ENCODE measurements around the gene CCDC107. TPM values are rescaled to one million over a fixed set of nuclear protein-coding genes. Genes with fewer than 3 reads are reported as not detected.
"Not testable (repeated sequence)": the region's sequence is repeated elsewhere in the genome, so short reads cannot be mapped to it uniquely, and the experiment has no call there.

CCDC107 gene
- total RNA-seq, 1 donor from 2014 or later, result 32.5 TPM

GRCh38 chr9:35635730-35636129 is 22.4 kb upstream of the CCDC107 start:
- Mint-ChIP-seq H3K27ac (ENCODE audit: unreplicated experiment) (no peak overlapping the region), H3K9me3 (ENCODE audit: unreplicated experiment) (peaks cover 2% of the 10 kb centered on the region), H3K4me1 (ENCODE audit: low read depth, unreplicated experiment) (peaks cover 2% of the 10 kb centered on the region), H3K36me3 (ENCODE audit: unreplicated experiment) (peaks cover 19% of the 10 kb centered on the region), H3K4me3 (ENCODE audit: unreplicated experiment) (no peak overlapping the region), H3K27me3 (ENCODE audit: unreplicated experiment) (no peaks in the 10 kb centered on the region)
- DNase-seq, result no peak
- no peak for TF ChIP-seq CTCF (IDR thresholded peaks at IDR 0.05; ENCODE audit: partially characterized antibody, unreplicated experiment)

- TF ChIP-seq CTCF (IDR thresholded peaks at IDR 0.05; ENCODE audit: partially characterized antibody, unreplicated experiment), result no peak
- peaks cover 2% of the 10 kb centered on the region for H3K9me3 Mint-ChIP-seq (ENCODE audit: unreplicated experiment)
- DNase-seq, result no peak
- no peak overlapping the region for H3K27ac Mint-ChIP-seq (ENCODE audit: unreplicated experiment)
- H3K27me3 Mint-ChIP-seq (ENCODE audit: unreplicated experiment), result no peaks in the 10 kb centered on the region
- H3K36me3 Mint-ChIP-seq (ENCODE audit: unreplicated experiment), result peaks cover 19% of the 10 kb centered on the region
- no peak overlapping the region for H3K4me3 Mint-ChIP-seq (ENCODE audit: unreplicated experiment)
- peaks cover 2% of the 10 kb centered on the region for H3K4me1 Mint-ChIP-seq (ENCODE audit: low read depth, unreplicated experiment)
Observed at GRCh38 chr9:35636135-35636876, 21.8 kb upstream of the CCDC107 start.

GRCh38 chr9:35636877-35637246 is 21.2 kb upstream of the CCDC107 start:
- H3K27ac Mint-ChIP-seq (ENCODE audit: unreplicated experiment); H3K4me1 Mint-ChIP-seq (ENCODE audit: low read depth, unreplicated experiment); H3K4me3 Mint-ChIP-seq (ENCODE audit: unreplicated experiment); DNase-seq; H3K9me3 Mint-ChIP-seq (ENCODE audit: unreplicated experiment); H3K27me3 Mint-ChIP-seq (ENCODE audit: unreplicated experiment): not testable (repeated sequence)
- peaks cover 19% of the 10 kb centered on the region for H3K36me3 Mint-ChIP-seq (ENCODE audit: unreplicated experiment)

- H3K27ac Mint-ChIP-seq (ENCODE audit: unreplicated experiment); DNase-seq; H3K27me3 Mint-ChIP-seq (ENCODE audit: unreplicated experiment); H3K4me1 Mint-ChIP-seq (ENCODE audit: low read depth, unreplicated experiment); H3K4me3 Mint-ChIP-seq (ENCODE audit: unreplicated experiment); H3K9me3 Mint-ChIP-seq (ENCODE audit: unreplicated experiment): not testable (repeated sequence)
- H3K36me3 Mint-ChIP-seq (ENCODE audit: unreplicated experiment), result peaks cover 19% of the 10 kb centered on the region
Observed at GRCh38 chr9:35637427-35637955, 20.6 kb upstream of the CCDC107 start.

- H3K27ac Mint-ChIP-seq (ENCODE audit: unreplicated experiment); H3K4me3 Mint-ChIP-seq (ENCODE audit: unreplicated experiment); H3K27me3 Mint-ChIP-seq (ENCODE audit: unreplicated experiment); H3K4me1 Mint-ChIP-seq (ENCODE audit: low read depth, unreplicated experiment); H3K9me3 Mint-ChIP-seq (ENCODE audit: unreplicated experiment); DNase-seq: not testable (repeated sequence)
- H3K36me3 Mint-ChIP-seq (ENCODE audit: unreplicated experiment), result peaks cover 19% of the 10 kb centered on the region
Observed at GRCh38 chr9:35638751-35639150, 19.3 kb upstream of the CCDC107 start.

- H3K27me3 Mint-ChIP-seq (ENCODE audit: unreplicated experiment); H3K4me1 Mint-ChIP-seq (ENCODE audit: low read depth, unreplicated experiment); DNase-seq; H3K9me3 Mint-ChIP-seq (ENCODE audit: unreplicated experiment); H3K4me3 Mint-ChIP-seq (ENCODE audit: unreplicated experiment); H3K27ac Mint-ChIP-seq (ENCODE audit: unreplicated experiment): not testable (repeated sequence)
- H3K36me3 Mint-ChIP-seq (ENCODE audit: unreplicated experiment), result peaks cover 19% of the 10 kb centered on the region
Observed at GRCh38 chr9:35639225-35639624, 18.9 kb upstream of the CCDC107 start.

GRCh38 chr9:35639631-35640030 is 18.5 kb upstream of the CCDC107 start:
- no peaks in the 10 kb centered on the region for H3K27me3 Mint-ChIP-seq (ENCODE audit: unreplicated experiment)
- DNase-seq, result no peak
- H3K4me3 Mint-ChIP-seq (ENCODE audit: unreplicated experiment), result no peak overlapping the region
- peaks cover 19% of the 10 kb centered on the region for H3K36me3 Mint-ChIP-seq (ENCODE audit: unreplicated experiment)
- H3K9me3 Mint-ChIP-seq (ENCODE audit: unreplicated experiment), result peaks cover 2% of the 10 kb centered on the region
- H3K4me1 Mint-ChIP-seq (ENCODE audit: low read depth, unreplicated experiment), result peaks cover 2% of the 10 kb centered on the region
- TF ChIP-seq CTCF (IDR thresholded peaks at IDR 0.05; ENCODE audit: partially characterized antibody, unreplicated experiment), result no peak
- no peak overlapping the region for H3K27ac Mint-ChIP-seq (ENCODE audit: unreplicated experiment)

- not testable (repeated sequence) for H3K27ac Mint-ChIP-seq (ENCODE audit: unreplicated experiment); H3K9me3 Mint-ChIP-seq (ENCODE audit: unreplicated experiment); H3K4me1 Mint-ChIP-seq (ENCODE audit: low read depth, unreplicated experiment); H3K27me3 Mint-ChIP-seq (ENCODE audit: unreplicated experiment); H3K4me3 Mint-ChIP-seq (ENCODE audit: unreplicated experiment); DNase-seq
- H3K36me3 Mint-ChIP-seq (ENCODE audit: unreplicated experiment), result peaks cover 19% of the 10 kb centered on the region
Observed at GRCh38 chr9:35640431-35640830, 17.7 kb upstream of the CCDC107 start.

- H3K27me3 Mint-ChIP-seq (ENCODE audit: unreplicated experiment); H3K27ac Mint-ChIP-seq (ENCODE audit: unreplicated experiment); H3K4me1 Mint-ChIP-seq (ENCODE audit: low read depth, unreplicated experiment); H3K9me3 Mint-ChIP-seq (ENCODE audit: unreplicated experiment); H3K4me3 Mint-ChIP-seq (ENCODE audit: unreplicated experiment); DNase-seq: not testable (repeated sequence)
- H3K36me3 Mint-ChIP-seq (ENCODE audit: unreplicated experiment), result peaks cover 19% of the 10 kb centered on the region
Observed at GRCh38 chr9:35641478-35641877, 16.6 kb upstream of the CCDC107 start.

All from glutamatergic neuron (in vitro differentiated cells).